Stimulated activated CD4-positive, alpha-beta T cell treated with anti-CD3 and anti-CD28 coated beads, Interleukin-12 subunit alpha, Interleukin-12 subunit beta, amount 100 ng/mL, for 4 hours (primary cell): ENCODE results near the gene CD8A.
"Not testable (repeated sequence)": the region's sequence is repeated elsewhere in the genome, so short reads cannot be mapped to it uniquely, and the experiment has no call there.

ENCODE experiments used
- DNase-seq: peaks from one replicate; pipeline ENCODE4 v3.0.0-alpha.2; 2020

Gene CD8A

DNA sequence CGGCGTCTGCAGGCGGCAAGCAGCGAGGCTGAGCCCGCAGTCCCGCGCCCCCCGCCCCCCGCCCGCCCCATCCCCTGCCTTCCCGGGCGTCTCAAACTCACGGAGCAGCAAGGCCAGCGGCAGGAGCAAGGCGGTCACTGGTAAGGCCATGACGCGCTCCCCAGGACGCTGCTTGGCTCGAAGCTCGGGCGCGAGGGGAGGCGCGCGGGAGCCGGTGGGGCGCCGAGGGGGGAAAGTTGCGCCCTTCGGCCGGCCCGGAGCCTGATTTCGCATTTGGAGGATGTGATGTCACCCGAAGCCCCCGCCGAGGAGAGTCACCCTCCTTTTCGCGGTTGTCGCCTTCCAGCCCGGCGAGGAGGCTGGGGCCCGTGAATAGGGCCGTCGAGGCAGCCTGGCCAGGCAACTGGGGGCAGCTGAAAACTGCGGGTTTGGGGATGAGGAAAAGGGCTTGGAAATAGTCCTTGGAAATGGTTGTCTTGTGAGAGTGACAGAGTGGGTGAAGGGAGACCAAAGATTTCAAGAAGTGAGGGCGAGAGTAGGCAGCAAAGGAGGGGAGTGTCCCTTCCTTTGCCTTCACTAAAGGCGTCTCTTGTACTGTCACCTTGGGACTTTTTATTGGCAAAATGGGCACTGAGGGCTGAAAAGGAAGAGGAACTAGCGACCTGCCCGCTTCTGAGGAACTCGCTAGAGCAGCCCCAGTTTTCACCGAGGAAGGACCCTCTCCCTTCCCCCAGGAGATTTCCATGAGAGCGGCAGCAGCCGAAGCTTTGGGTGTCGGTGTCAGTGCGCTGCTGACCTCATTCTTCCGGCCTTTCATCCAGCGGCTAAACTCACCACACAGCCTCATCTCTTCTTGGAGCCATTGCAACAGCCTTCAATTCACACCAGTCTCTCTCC, at the start of gene CD8A:
Gene CD8A (minus strand): TSS at position 238 of the 897 bp plus-strand sequence. CDS start 88 bp downstream, at position 150.
- no peak for DNase-seq

- not testable (repeated sequence) for DNase-seq
Measured at GRCh38 chr2:86839871-86840548, 49.3 kb upstream of the CD8A start.

DNA sequence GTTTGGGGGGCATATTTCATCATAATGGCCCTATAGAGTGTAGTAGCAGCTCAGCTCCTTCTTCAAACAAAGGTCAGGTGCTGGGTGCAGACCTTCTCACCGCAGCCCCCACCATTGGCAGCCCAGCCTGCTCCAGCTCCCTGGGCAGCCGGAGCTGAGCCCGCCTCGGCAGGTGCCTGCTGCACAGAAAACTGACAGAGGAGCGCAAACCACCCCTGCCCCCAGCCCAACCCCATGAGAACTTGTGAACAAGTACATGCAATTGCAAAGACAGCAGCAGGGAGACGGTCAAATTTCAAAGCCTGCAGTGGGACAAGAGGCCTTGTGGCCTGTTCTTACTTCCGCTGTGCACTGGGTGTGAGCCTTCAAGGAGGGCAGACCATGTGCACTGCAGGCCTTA, 48.7 kb upstream of the CD8A start:
- not testable (repeated sequence) for DNase-seq

- DNase-seq = not testable (repeated sequence)
Measured at GRCh38 chr2:86837714-86838113, 47.0 kb upstream of the CD8A start.

- peak; percentile 43 for DNase-seq
Measured at GRCh38 chr2:86836915-86837695, 46.4 kb upstream of the CD8A start.

- not testable (repeated sequence) for DNase-seq
Measured at GRCh38 chr2:86835548-86835889, 44.8 kb upstream of the CD8A start.

GRCh38 chr2:86833315-86833714, 42.6 kb upstream of the CD8A start:
- no peak for DNase-seq

GRCh38 chr2:86832334-86833096, 41.8 kb upstream of the CD8A start:
- DNase-seq = no peak

DNA sequence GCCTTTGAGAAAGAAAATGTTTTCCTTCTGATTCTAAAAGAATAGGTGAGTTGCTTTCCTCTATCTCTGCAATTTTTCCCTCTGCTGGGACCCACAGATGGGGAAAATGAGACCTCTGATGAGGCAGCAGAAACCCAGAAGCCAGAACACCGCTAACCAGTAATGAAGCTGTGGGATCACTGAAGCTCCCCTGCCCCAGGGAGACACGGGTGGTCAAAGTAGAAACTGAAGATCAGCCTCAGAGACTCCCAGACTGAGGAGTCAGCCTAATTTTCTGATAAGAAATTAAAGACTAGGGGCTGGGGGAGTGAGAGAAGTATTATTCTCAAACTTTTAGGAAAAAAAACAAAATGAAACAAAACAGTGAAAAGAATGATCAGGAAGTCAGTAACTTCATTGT, 40.8 kb upstream of the CD8A start:
- no peak for DNase-seq

- DNase-seq = no peak
Measured at GRCh38 chr2:86826951-86827350, 36.2 kb upstream of the CD8A start.

- no peak for DNase-seq
Measured at GRCh38 chr2:86825693-86826381, 35.1 kb upstream of the CD8A start.

- DNase-seq = no peak
Measured at GRCh38 chr2:86825036-86825692, 34.5 kb upstream of the CD8A start.

GRCh38 chr2:86822668-86823345, 32.1 kb upstream of the CD8A start:
- no peak for DNase-seq

- no peak for DNase-seq
Measured at GRCh38 chr2:86821842-86822241, 31.1 kb upstream of the CD8A start.

- DNase-seq = no peak
Measured at GRCh38 chr2:86821306-86821705, 30.6 kb upstream of the CD8A start.

DNA sequence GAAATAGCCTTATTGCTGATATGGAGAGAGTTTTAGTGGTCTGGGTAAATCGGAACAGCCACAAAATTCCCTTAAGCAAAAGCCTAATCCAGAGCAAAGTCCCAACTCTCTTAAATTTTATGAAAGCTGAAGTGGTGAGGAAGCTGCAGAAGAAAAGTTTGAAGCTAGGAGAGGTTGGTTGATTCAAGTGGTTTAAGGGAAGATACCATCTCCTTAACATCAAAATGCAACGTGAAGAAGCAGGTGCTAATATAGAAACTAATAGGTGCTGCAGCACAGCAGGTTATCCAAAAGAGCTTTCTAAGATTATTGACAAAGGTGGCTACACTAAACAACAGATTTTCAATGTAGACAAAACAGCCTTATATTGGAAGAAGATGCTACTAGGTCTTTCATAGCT, 28.2 kb upstream of the CD8A start:
- DNase-seq = no peak

- DNase-seq = no peak
Measured at GRCh38 chr2:86818114-86818801, 27.5 kb upstream of the CD8A start.

DNA sequence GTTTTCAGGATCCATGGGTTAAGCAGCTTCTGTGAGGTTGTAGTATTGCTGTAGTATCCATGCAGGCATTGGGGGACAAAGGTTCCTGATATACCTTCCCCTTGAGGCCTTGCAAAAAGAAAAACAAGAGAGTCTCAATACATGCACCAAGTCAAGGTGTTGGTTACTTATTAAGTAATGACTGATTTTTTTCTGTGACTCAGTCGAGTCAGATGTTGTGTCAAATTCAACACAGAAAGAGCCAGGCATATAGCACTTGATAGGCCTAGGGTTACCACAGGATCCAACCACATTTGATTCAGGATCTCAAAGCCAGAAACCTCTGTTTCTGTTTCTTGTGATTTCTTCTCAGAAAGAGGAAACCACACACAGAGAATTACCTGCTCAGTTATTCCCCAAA, 24.9 kb upstream of the CD8A start:
- DNase-seq = no peak

DNA sequence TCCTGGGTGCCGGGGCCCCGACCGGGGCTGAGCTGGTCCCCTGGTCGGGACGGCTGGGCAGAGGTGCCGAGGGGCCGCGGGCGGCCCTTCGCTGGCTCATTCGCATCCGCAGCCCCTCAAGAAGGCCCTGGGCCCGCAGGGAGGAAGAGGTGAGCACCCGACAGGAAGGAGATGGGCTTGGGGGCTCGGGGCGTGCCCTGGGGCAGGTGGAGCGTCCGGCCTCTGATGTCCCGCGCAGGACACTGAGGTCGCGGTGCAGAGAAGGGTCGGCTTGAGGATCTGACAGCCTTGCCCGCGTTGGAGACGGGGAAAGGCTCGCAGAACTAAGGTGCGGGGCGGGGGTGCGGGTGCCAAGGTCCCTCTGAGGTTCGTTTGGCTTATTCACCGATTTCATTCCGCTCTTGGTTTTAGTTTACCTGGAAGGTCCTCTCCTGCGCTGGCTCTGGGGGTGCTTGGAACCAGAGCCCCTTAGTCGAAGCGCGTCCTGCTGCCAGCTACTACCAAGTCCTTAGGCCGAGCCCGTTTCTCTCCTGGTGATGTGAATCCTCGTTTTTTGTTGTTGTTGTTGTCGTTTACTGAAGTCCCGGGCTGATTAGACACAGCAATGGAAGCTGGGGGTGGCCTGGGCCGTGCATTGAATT, 18.9 kb upstream of the CD8A start:
- no peak for DNase-seq
